MV-4-11 (cell line): ENCODE results near the gene DLGAP4.
A peak's percentile ranks its signal among the peaks of the same experiment; 100 is the strongest.

Experiments
- DNase-seq: peaks from one replicate; lab custom pipeline; 2025; lab: John Stamatoyannopoulos, UW

The DLGAP4 gene

GRCh38 chr20:36384022-36384619 is 78.0 kb downstream of the DLGAP4 start:
- DNase-seq: peak; percentile 27

- no peak for DNase-seq
These were observed 79.4 kb downstream of the DLGAP4 start for GRCh38 chr20:36385503-36385902.

- DNase-seq: no peak
These were observed 80.1 kb downstream of the DLGAP4 start for GRCh38 chr20:36386236-36386635.

GRCh38 chr20:36390269-36390668 is 84.1 kb downstream of the DLGAP4 start:
- no peak for DNase-seq

GRCh38 chr20:36390719-36391415 is 84.7 kb downstream of the DLGAP4 start:
- DNase-seq: no peak

GRCh38 chr20:36391456-36391855 is 85.3 kb downstream of the DLGAP4 start:
- no peak for DNase-seq

- no peak for DNase-seq
These were observed 85.8 kb downstream of the DLGAP4 start for GRCh38 chr20:36391955-36392354.

GRCh38 chr20:36392989-36393388 is 86.8 kb downstream of the DLGAP4 start:
- no peak for DNase-seq

GRCh38 chr20:36394340-36394965 is 88.3 kb downstream of the DLGAP4 start:
- no peak for DNase-seq

GRCh38 chr20:36396340-36396739 is 90.2 kb downstream of the DLGAP4 start:
- DNase-seq: no peak

- no peak for DNase-seq
These were observed 90.9 kb downstream of the DLGAP4 start for GRCh38 chr20:36396847-36397630.

- no peak for DNase-seq
These were observed 92.4 kb downstream of the DLGAP4 start for GRCh38 chr20:36398515-36398914.

- peak; percentile 29 for DNase-seq
These were observed 93.2 kb downstream of the DLGAP4 start for GRCh38 chr20:36399147-36399968.

- no peak for DNase-seq
These were observed 93.9 kb downstream of the DLGAP4 start for GRCh38 chr20:36399969-36400545.

GRCh38 chr20:36400909-36401735 is 95.0 kb downstream of the DLGAP4 start:
- no peak for DNase-seq

GRCh38 chr20:36402708-36403107 is 96.6 kb downstream of the DLGAP4 start:
- DNase-seq: peak; percentile 55

- no peak for DNase-seq
These were observed 98.4 kb downstream of the DLGAP4 start for GRCh38 chr20:36404435-36404978.

GRCh38 chr20:36405255-36405654 is 99.1 kb downstream of the DLGAP4 start:
- no peak for DNase-seq

GRCh38 chr20:36407199-36407733 is 101.1 kb downstream of the DLGAP4 start:
- peak; percentile 37 for DNase-seq

- no peak for DNase-seq
These were observed 102.1 kb downstream of the DLGAP4 start for GRCh38 chr20:36408219-36408618.
